ENCODE measurements around the gene GPR153.

GPR153 gene

DNA sequence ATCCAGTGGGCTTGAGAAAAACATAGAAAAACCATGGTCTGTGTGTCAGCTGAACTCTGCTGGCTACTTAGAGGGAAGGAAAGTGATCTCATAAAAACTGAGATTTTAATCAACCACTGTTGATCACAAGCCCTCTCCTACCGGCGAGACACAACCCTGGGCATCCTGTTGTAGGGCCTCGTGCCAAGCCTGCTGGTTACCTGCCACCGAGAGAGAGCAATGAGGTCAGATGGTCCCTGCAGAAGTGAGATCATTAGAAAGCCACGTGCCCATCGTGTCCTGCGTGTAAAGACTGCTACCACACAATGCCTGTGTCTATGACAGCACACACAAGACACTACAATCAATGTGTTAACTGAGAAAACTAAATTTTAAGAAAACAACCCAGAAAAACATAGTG is 41.7 kb upstream of the GPR153 start:
- no peaks in the 10 kb centered on the region for H3K4me1 ChIP-seq (ENCODE audit: insufficient read depth, low read length, severe bottlenecking)
- no peaks in the 10 kb centered on the region for H3K9me2 ChIP-seq (ENCODE audit: low read depth, low read length)
- H3K4me3 ChIP-seq (ENCODE audit: low read depth, low read length, poor library complexity, severe bottlenecking), result no peak overlapping the region
- H3K27ac ChIP-seq (ENCODE audit: low read depth, low read length, poor library complexity, severe bottlenecking), result no peak overlapping the region
- TF ChIP-seq EZH2 (IDR thresholded peaks at IDR 0.05; ENCODE audit: borderline replicate concordance, low read length), result no peak
- TF ChIP-seq, protein P1, sequence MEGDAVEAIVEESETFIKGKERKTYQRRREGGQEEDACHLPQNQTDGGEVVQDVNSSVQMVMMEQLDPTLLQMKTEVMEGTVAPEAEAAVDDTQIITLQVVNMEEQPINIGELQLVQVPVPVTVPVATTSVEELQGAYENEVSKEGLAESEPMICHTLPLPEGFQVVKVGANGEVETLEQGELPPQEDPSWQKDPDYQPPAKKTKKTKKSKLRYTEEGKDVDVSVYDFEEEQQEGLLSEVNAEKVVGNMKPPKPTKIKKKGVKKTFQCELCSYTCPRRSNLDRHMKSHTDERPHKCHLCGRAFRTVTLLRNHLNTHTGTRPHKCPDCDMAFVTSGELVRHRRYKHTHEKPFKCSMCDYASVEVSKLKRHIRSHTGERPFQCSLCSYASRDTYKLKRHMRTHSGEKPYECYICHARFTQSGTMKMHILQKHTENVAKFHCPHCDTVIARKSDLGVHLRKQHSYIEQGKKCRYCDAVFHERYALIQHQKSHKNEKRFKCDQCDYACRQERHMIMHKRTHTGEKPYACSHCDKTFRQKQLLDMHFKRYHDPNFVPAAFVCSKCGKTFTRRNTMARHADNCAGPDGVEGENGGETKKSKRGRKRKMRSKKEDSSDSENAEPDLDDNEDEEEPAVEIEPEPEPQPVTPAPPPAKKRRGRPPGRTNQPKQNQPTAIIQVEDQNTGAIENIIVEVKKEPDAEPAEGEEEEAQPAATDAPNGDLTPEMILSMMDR (IDR thresholded peaks at IDR 0.05; ENCODE audit: low read length), result no peak
- H3K9ac ChIP-seq (ENCODE audit: low read length), result no peak overlapping the region
- no peaks in the 10 kb centered on the region for H3K79me2 ChIP-seq (ENCODE audit: insufficient read depth, low read length)
- no peak overlapping the region for H2AFZ ChIP-seq (ENCODE audit: low read length)
- H3F3A ChIP-seq (ENCODE audit: insufficient read depth, low read length), result no peaks in the 10 kb centered on the region
- no peaks in the 10 kb centered on the region for H3K9me3 ChIP-seq (ENCODE audit: low read length)
- H3K36me3 ChIP-seq (ENCODE audit: insufficient read depth, low read length), result no peaks in the 10 kb centered on the region; the same call in 1 of the 2 replicates
- no peak overlapping the region for H3K4me2 ChIP-seq (ENCODE audit: low read length)
- H4K20me1 ChIP-seq (ENCODE audit: insufficient read depth, low read length), result no peaks in the 10 kb centered on the region
- H3K27me3 ChIP-seq (ENCODE audit: insufficient read depth, low read length), result no peaks in the 10 kb centered on the region; the same call in 1 of the 2 replicates

DNA sequence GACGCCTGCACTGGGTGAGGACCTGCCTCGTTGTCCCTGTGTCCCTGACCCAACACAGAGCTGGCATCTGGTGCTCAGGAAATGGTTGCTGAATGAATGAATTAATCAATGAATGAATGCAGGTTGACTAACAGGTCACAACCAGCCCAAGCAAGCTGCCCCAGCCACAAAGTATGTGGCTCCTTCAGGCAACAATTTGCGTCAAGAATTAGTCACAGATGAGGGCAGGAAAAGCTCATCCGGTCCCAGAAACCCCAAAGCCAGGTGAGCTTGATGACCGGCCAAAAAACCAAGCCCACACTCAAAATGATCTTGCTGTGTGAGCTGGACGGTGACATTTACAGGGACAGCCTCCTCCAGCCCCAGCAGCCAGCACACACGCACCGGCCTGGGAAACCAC is 40.6 kb upstream of the GPR153 start:
- H3K9me3 ChIP-seq (ENCODE audit: low read length), result no peaks in the 10 kb centered on the region
- no peak overlapping the region for H3K9ac ChIP-seq (ENCODE audit: low read length)
- H3K27me3 ChIP-seq (ENCODE audit: insufficient read depth, low read length), result no peaks in the 10 kb centered on the region
- H3K36me3 ChIP-seq (ENCODE audit: insufficient read depth, low read length), result no peaks in the 10 kb centered on the region
- TF ChIP-seq EZH2 (IDR thresholded peaks at IDR 0.05; ENCODE audit: borderline replicate concordance, low read length), result no peak
- no peaks in the 10 kb centered on the region for H3F3A ChIP-seq (ENCODE audit: insufficient read depth, low read length)
- no peak overlapping the region for H3K4me3 ChIP-seq (ENCODE audit: low read depth, low read length, poor library complexity, severe bottlenecking)
- H3K79me2 ChIP-seq (ENCODE audit: insufficient read depth, low read length), result no peaks in the 10 kb centered on the region
- no peak overlapping the region for H3K27ac ChIP-seq (ENCODE audit: low read depth, low read length, poor library complexity, severe bottlenecking)
- H4K20me1 ChIP-seq (ENCODE audit: insufficient read depth, low read length), result no peaks in the 10 kb centered on the region
- H3K4me2 ChIP-seq (ENCODE audit: low read length), result no peak overlapping the region
- H3K9me2 ChIP-seq (ENCODE audit: low read depth, low read length), result no peaks in the 10 kb centered on the region
- H3K4me1 ChIP-seq (ENCODE audit: insufficient read depth, low read length, severe bottlenecking), result no peaks in the 10 kb centered on the region
- H2AFZ ChIP-seq (ENCODE audit: low read length), result no peak overlapping the region

DNA sequence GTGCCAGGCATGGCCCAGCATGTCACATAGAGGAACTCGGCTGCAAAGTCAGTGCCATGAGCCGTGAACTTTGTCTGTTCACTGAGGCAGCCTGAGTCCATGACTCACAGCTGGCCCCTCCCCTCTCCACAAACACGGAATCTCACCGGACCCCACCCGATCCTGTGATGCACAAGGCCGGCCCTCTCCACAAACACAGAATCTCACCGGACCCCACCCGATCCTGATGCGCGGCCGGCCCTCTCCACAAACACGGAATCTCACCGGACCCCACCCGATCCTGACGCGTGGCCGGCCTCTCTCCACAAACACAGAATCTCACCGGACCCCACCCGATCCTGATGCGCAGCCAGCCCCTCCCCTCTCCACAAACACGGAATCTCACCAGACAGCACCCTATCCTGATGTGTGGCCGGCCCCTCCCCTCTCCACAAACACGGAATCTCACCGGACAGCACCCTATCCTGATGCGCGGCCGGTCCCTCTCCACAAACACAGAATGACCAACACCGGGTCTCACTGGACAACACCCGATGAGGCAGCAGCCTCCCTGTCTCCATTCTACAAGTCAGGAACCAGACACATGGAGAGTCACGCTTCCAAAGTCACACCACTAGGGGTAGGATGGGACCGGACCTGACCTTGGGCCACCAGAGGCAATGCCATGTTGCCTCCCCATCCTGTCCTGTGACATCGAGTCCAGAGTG is 39.6 kb upstream of the GPR153 start:
- Histone ChIP-seq H3K27me3 (ENCODE audit: insufficient read depth, low read length) (no peaks in the 10 kb centered on the region), H3K9me3 (ENCODE audit: low read length) (no peaks in the 10 kb centered on the region), H3K4me3 (ENCODE audit: low read depth, low read length, poor library complexity, severe bottlenecking) (no peak overlapping the region), H3K79me2 (ENCODE audit: insufficient read depth, low read length) (no peaks in the 10 kb centered on the region), H3K9ac (ENCODE audit: low read length) (no peak overlapping the region), H3F3A (ENCODE audit: insufficient read depth, low read length) (no peaks in the 10 kb centered on the region), H4K20me1 (ENCODE audit: insufficient read depth, low read length) (no peaks in the 10 kb centered on the region), H2AFZ (ENCODE audit: low read length) (no peak overlapping the region), H3K9me2 (ENCODE audit: low read depth, low read length) (no peaks in the 10 kb centered on the region), H3K27ac (ENCODE audit: low read depth, low read length, poor library complexity, severe bottlenecking) (no peak overlapping the region), H3K36me3 (ENCODE audit: insufficient read depth, low read length) (no peaks in the 10 kb centered on the region), H3K4me2 (ENCODE audit: low read length) (no peak overlapping the region), H3K4me1 (ENCODE audit: insufficient read depth, low read length, severe bottlenecking) (no peaks in the 10 kb centered on the region)
- TF ChIP-seq, protein P1 (IDR thresholded peaks at IDR 0.05; ENCODE audit: low read length), result no peak
- no peak for TF ChIP-seq EZH2 (IDR thresholded peaks at IDR 0.05; ENCODE audit: borderline replicate concordance, low read length)
